Pancreas (tissue), 10 donors: ENCODE results near the gene RIPOR3. TPM values are rescaled to one million over a fixed set of nuclear protein-coding genes. Genes with fewer than 3 reads are reported as not detected.
A peak's percentile ranks its signal among the peaks of the same experiment; 100 is the strongest.

Experiments used
- ATAC-seq, 4 donors: fragments of 200-7000 bp; cut with Tn5 transposase; one replicate each; pipeline versions ENCODE4 v1.8.0 to v1.9.1; 2020; ENCODE audit warnings: mild to moderate bottlenecking in 4 of 4, moderate library complexity in 4 of 4
- DNase-seq, 6 donors: peaks; one replicate each; pipeline ENCODE4 v3.0.0-alpha.2; 2020
- FAIRE-seq: peaks from 2 replicates; lab custom pipeline; 2012; peaks lifted over from hg19 to GRCh38; lab: Jason Lieb, UNC
- H3K27ac ChIP-seq, 4 donors: fragments of 200-600 bp; sonication (generic); 1 replicate in 3 of 4; 2 replicates in 1 of 4; pipeline versions ENCODE4 v1.5.0 to v1.8.0; 2020
- H3K27me3 ChIP-seq, 4 donors: fragments of 200-600 bp; one replicate each; pipeline ENCODE4 v1.8.0; 2021
- H3K36me3 ChIP-seq, 3 donors: fragments of 200-600 bp; sonication (generic) in 1 of 3; one replicate each; pipeline versions ENCODE4 v1.5.0 to v1.8.0; 2020 to 2021
- H3K4me1 ChIP-seq, 3 donors: fragments of 200-600 bp; one replicate each; pipeline ENCODE4 v1.8.0; 2021
- H3K4me3 ChIP-seq, 4 donors: fragments of 200-600 bp; sonication (generic) in 2 of 4; one replicate each; pipeline versions ENCODE4 v1.5.0 to v1.8.0; 2020 to 2021
- H3K9me3 ChIP-seq, 4 donors: fragments of 200-600 bp; one replicate each; pipeline ENCODE4 v1.8.0; 2021
- WGBS, 2 donors: extraction: QIAGEN DNeasy Blood & Tissue Kit; methylation state at CpG; one replicate each; pipeline ENCODE4 v1.1.7; 2013; 5-methylcytosine and 5-hydroxymethylcytosine counted together
- intact Hi-C, 3 donors: fragments of 100-400 bp; cut with DNase I; formaldehyde crosslinking; loops; one replicate each; pipeline versions ENCODE4 v1.11.1 to v1.14.2; 2022
- polyA plus RNA-seq, 2 donors: library from polyadenylated mRNA; stranded (reverse); fragments of 200-250 nt; gene quantifications; one replicate each; pipeline ENCODE4 v1.2.3, GENCODE V29; 2013
- total RNA-seq, 6 donors: library from RNA; stranded (reverse); fragmentation: NEBNext Ultra II Directional in 4 of 6; extraction: Animal tissue kit (Norgen Biotek cat#: 25700) in 4 of 6; gene quantifications; one replicate each; pipeline versions ENCODE4 v1.2.1 to v1.2.4, GENCODE V29; 2021 to 2023
- TF ChIP-seq, protein P1 (sequence below), 4 donors: fragments of 200-600 bp; sonication (generic) in 3 of 4; IDR thresholded peaks; one replicate each; pipeline versions ENCODE4 v1.5.0 to v1.8.0; 2021; ENCODE audit warnings: antibody characterized with exemption in 4 of 4
- donor health status: healthy with polysubstance abuse.
- donor health status: DM: no; HTN: no; CAD: no; lungs with moderate emphysema.
- donor health status: DM: no; HTN: no; CAD: no.
- donor health status: control.
- donor health status: control.
- donor health status: Bipolar disorder and iron deficiency.
- donor health status: DM: yes; HTN: yes; CAD: no.
- donor health status: DM: no; HTN: no; CAD: no.
- donor health status: DM: no; HTN: no; CAD: no.
- donor health status: DM: yes; HTN: yes; CAD: no.

Gene RIPOR3
- total and polyA plus RNA-seq, 8 donors = 0.67 to 11.3 (median 2.1) TPM

DNA sequence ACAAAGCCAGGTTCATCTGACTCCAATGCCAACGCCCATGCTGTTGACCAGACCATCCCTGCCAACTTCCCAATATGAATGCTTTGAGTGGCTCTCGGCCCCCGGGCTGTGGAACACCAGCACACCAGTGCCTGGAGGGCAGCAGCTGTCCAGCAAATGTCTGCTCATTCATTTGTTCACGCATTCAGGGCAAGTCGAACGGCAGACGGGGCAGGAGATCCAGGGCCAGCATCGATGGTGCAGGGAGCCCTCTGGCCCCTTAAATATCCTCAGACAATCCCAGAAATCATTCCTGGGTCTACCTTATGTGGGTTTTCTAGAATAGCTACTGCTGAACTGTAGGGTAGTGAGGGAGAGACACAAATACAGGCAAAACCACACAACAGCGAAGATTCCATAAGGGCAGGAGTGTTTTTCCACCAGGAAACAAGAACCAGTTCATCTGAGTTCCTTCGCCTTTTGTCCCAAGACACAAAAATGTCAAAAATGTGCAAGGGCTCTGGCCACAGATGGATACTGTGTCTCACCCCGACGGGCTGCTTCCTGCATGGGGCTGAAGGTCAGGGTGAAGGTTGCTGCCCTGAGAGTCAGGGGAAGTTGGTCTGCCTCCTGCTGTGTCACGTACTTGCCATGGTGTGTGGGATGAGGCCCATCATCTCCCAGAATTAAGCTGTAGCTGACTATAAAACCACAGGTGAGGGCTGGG is 15.5 kb downstream of the RIPOR3 start:
- intact Hi-C loops = no loop called here
- 52 to 65% methylated on average over 13 of the region's 13 CpGs for WGBS, 2 donors
- no peak for ATAC-seq
- TF ChIP-seq, protein P1, sequence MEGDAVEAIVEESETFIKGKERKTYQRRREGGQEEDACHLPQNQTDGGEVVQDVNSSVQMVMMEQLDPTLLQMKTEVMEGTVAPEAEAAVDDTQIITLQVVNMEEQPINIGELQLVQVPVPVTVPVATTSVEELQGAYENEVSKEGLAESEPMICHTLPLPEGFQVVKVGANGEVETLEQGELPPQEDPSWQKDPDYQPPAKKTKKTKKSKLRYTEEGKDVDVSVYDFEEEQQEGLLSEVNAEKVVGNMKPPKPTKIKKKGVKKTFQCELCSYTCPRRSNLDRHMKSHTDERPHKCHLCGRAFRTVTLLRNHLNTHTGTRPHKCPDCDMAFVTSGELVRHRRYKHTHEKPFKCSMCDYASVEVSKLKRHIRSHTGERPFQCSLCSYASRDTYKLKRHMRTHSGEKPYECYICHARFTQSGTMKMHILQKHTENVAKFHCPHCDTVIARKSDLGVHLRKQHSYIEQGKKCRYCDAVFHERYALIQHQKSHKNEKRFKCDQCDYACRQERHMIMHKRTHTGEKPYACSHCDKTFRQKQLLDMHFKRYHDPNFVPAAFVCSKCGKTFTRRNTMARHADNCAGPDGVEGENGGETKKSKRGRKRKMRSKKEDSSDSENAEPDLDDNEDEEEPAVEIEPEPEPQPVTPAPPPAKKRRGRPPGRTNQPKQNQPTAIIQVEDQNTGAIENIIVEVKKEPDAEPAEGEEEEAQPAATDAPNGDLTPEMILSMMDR (IDR thresholded peaks at IDR 0.05) = no peak
- DNase-seq = no peak
- no peak overlapping the region for H3K4me3 ChIP-seq
- H3K27ac ChIP-seq = no peak overlapping the region
- no peak for FAIRE-seq
- peaks cover 16 to 40% (median 18%) of the 10 kb centered on the region in 3 donors for H3K4me1 ChIP-seq
- no peaks in the 10 kb centered on the region for H3K36me3 ChIP-seq
- H3K27me3 ChIP-seq = no peaks in the 10 kb centered on the region
- no peaks in the 10 kb centered on the region for H3K9me3 ChIP-seq

DNA sequence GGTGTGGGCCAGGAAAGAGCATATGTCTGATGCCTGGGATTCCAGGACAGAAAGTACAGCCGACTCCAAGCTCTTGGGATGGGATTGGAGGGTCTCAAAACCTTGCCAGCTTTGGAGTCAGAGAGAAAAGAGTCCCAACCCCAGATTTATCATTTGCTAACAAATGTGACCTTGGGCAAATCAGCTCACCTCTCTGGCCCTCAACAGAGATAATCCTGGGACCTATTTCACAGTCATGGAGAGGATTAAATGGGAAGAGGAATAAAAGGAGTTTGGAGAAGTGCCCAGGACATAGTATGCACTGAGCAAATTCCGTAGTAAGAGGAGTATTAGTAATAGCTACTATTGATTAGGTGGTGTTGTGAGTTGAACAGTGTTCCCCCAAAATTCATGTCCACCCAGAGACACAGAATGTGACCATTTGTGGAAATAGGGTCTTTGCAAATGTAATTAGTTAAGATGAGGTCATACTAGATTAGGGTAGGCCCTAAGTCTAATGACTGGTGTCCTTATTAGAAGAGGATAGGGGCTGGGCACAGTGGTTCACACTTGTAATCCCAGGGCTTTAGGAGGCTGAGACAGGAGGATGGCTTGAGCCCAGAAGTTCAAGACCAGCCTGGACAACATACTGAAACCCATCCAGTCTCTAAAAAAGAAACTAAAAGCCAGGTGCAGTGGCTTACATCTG is 17.1 kb downstream of the RIPOR3 start:
- Histone ChIP-seq H3K4me1 (peaks cover 6 to 35% (median 13%) of the 10 kb centered on the region in 3 donors), H3K27ac (peak overlapping the region in 2 of 4 donors; percentile 25 to 39), H3K27me3 (no peaks in the 10 kb centered on the region), H3K36me3 (no peaks in the 10 kb centered on the region), H3K9me3 (no peaks in the 10 kb centered on the region), H3K4me3 (no peak overlapping the region)
- DNase-seq = no peak
- no peak for ATAC-seq
- 41 to 50% methylated on average over 2 of the region's 2 CpGs for WGBS, 2 donors
- TF ChIP-seq, protein P1 (IDR thresholded peaks at IDR 0.05) = no peak
- intact Hi-C loops = no loop called here
- no peak for FAIRE-seq

DNA sequence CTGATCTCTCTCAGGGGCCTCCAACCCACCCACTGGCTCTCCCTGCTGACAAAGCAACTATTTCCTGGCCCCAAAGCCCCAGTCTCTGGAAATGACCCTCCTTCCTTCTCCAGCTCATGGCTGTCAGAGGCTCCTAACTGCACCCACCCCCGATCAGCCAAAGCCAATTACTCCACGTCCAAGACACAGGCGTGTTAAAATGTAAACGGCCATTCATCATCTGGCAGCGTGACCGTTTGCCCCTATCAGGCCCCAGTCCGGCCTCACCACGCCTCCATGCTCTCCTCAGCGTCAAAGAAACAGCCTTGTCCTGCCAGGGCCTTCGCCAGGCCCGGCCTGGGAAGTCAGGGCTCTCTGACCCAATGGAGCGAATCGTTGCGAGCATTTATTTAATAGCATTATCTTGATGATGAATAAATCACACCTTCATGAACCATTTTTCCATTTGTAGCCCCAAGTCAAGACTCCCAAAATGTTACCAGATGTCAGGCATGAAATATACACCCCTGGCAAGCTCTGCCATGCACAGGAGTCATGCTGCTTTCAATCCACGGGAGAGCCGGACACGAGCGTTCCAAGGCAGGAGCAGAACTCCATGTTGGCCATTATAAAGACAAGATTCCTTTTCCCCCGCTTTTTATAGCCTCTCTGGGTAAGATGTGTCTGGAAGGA is 17.7 kb downstream of the RIPOR3 start:
- intact Hi-C loops = no loop called here
- Histone ChIP-seq H3K27ac (peak overlapping the region in 2 of 4 donors; percentile 25 to 39), H3K27me3 (no peaks in the 10 kb centered on the region), H3K4me3 (no peak overlapping the region), H3K9me3 (no peaks in the 10 kb centered on the region), H3K4me1 (peaks cover 4 to 30% (median 13%) of the 10 kb centered on the region in 3 donors), H3K36me3 (no peaks in the 10 kb centered on the region)
- FAIRE-seq (no peak), DNase-seq (no peak), ATAC-seq (peak in 1 of 4 donors; percentile 9)
- TF ChIP-seq, protein P1 (IDR thresholded peaks at IDR 0.05) = no peak
- 61 to 66% methylated on average over 19 of the region's 19 CpGs for WGBS, 2 donors

DNA sequence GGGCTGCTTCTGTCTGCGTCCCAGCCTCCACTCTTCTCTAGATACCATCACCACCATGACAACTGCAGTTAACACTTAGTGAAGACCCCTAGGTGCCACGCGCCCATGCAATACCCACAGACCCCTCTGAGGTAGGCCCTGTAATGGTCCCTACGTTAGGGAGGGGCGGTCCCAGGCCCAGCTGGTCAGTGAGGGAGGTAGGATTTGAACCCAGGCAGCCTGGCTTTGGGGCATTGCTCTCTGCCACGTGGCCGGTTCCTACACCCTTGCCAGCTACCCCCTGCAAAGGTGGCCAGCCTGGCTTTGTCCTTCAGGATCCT is 18.2 kb downstream of the RIPOR3 start:
- intact Hi-C loops = no loop called here
- H3K27ac ChIP-seq = peak overlapping the region in 1 of 4 donors; percentile 39
- H3K4me3 ChIP-seq = no peak overlapping the region
- TF ChIP-seq, protein P1 (IDR thresholded peaks at IDR 0.05) = no peak
- DNase-seq (no peak), FAIRE-seq (no peak), ATAC-seq (no peak)
- 82% methylated on average over 7 of the region's 7 CpGs for WGBS, 2 donors
- peaks cover 0 to 25% (median 8%) of the 10 kb centered on the region in 3 donors for H3K4me1 ChIP-seq
- no peaks in the 10 kb centered on the region for H3K27me3 ChIP-seq
- no peaks in the 10 kb centered on the region for H3K36me3 ChIP-seq
- H3K9me3 ChIP-seq = no peaks in the 10 kb centered on the region
